ENCODE data around the gene CAPN1. TPM values are rescaled to one million over a fixed set of nuclear protein-coding genes. Genes with fewer than 3 reads are reported as not detected.

CAPN1 gene
- total RNA-seq, 4 donors from 2014 or later: 52.7 to 153 (median 106) TPM

DNA sequence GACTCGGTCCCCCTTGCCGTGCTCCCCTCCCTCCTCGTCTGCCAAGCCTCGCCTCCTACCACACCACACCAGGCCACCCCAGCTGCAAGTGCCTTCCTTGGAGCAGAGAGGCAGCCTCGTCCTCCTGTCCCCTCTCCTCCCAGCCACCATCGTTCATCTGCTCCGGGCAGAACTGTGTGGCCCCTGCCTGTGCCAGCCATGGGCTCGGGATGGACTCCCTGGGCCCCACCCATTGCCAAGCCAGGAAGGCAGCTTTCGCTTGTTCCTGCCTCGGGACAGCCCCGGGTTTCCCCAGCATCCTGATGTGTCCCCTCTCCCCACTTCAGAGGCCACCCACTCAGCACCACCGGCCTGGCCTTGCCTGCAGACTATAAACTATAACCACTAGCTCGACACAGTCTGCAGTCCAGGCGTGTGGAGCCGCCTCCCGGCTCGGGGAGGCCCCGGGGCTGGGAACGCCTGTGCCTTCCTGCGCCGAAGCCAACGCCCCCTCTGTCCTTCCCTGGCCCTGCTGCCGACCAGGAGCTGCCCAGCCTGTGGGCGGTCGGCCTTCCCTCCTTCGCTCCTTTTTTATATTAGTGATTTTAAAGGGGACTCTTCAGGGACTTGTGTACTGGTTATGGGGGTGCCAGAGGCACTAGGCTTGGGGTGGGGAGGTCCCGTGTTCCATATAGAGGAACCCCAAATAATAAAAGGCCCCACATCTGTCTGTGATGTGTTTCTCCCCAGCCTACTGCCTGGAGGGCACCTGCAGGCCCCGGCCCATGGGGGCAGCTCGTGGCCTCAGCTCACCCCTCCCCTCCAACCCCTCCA, 29.8 kb downstream of the CAPN1 start:
- in situ Hi-C loops (cut with MboI; ENCODE audit: low sequenced_read_pairs in 4 of 4) (no loop called here), intact Hi-C loops (cut with DNase I; ENCODE audit: low total_unique reads) (no loop called here)
- Histone ChIP-seq H3K36me3 (peaks cover 0 to 52% of the 10 kb centered on the region in 2 donors), H3K4me3 (no peak overlapping the region), H3K27ac (no peak overlapping the region), H3K9me3 (no peaks in the 10 kb centered on the region), H3K27me3 (no peaks in the 10 kb centered on the region), H3K4me1 (no peaks in the 10 kb centered on the region)
- ATAC-seq (no peak), DNase-seq (no peak)
- TF ChIP-seq, protein P1, sequence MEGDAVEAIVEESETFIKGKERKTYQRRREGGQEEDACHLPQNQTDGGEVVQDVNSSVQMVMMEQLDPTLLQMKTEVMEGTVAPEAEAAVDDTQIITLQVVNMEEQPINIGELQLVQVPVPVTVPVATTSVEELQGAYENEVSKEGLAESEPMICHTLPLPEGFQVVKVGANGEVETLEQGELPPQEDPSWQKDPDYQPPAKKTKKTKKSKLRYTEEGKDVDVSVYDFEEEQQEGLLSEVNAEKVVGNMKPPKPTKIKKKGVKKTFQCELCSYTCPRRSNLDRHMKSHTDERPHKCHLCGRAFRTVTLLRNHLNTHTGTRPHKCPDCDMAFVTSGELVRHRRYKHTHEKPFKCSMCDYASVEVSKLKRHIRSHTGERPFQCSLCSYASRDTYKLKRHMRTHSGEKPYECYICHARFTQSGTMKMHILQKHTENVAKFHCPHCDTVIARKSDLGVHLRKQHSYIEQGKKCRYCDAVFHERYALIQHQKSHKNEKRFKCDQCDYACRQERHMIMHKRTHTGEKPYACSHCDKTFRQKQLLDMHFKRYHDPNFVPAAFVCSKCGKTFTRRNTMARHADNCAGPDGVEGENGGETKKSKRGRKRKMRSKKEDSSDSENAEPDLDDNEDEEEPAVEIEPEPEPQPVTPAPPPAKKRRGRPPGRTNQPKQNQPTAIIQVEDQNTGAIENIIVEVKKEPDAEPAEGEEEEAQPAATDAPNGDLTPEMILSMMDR (IDR thresholded peaks at IDR 0.05 in 4 of 5, conservative IDR thresholded peaks at IDR 0.05 in 1 of 5): no peak
- no peak for TF ChIP-seq POLR2A (IDR thresholded peaks at IDR 0.05)

DNA sequence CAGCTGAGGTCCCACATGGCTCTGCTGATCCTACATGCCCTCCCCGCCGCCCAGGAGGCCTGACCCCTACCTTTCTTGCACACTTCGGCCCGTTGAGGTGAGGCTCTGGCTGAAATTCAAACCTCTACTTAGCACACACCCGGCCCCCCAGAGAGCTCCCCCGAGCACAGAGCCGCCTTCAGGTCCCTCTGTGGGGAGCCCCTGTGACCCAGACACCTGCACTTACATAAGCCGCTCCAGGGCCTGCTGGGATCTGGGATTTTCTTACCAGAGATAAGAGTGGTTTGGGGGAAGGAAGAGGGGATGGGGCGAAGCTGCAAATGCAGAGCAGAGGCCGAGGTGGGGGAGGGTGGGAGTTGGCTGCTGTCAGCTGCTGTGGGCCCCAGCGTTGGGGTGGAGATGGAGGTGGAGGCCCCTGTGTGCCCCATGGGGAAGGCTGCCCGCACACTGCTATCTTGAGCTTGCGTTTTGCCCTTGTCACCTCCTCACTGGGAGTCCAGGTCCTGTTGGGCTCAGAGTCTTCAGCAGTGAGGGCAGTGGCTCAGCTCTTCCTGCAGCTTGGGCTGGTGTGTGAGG, 30.6 kb downstream of the CAPN1 start:
- Histone ChIP-seq H3K4me3 (no peak overlapping the region), H3K36me3 (peaks cover 0 to 46% of the 10 kb centered on the region in 2 donors), H3K27me3 (no peaks in the 10 kb centered on the region), H3K27ac (no peak overlapping the region), H3K4me1 (no peaks in the 10 kb centered on the region), H3K9me3 (no peaks in the 10 kb centered on the region)
- intact Hi-C loops (cut with DNase I; ENCODE audit: low total_unique reads): no loop called here
- ATAC-seq (no peak), DNase-seq (no peak)
- in situ Hi-C loops (cut with MboI; ENCODE audit: low sequenced_read_pairs in 4 of 4): no loop called here
- no peak for TF ChIP-seq POLR2A (IDR thresholded peaks at IDR 0.05)
- TF ChIP-seq, protein P1 (IDR thresholded peaks at IDR 0.05 in 4 of 5, conservative IDR thresholded peaks at IDR 0.05 in 1 of 5): no peak

DNA sequence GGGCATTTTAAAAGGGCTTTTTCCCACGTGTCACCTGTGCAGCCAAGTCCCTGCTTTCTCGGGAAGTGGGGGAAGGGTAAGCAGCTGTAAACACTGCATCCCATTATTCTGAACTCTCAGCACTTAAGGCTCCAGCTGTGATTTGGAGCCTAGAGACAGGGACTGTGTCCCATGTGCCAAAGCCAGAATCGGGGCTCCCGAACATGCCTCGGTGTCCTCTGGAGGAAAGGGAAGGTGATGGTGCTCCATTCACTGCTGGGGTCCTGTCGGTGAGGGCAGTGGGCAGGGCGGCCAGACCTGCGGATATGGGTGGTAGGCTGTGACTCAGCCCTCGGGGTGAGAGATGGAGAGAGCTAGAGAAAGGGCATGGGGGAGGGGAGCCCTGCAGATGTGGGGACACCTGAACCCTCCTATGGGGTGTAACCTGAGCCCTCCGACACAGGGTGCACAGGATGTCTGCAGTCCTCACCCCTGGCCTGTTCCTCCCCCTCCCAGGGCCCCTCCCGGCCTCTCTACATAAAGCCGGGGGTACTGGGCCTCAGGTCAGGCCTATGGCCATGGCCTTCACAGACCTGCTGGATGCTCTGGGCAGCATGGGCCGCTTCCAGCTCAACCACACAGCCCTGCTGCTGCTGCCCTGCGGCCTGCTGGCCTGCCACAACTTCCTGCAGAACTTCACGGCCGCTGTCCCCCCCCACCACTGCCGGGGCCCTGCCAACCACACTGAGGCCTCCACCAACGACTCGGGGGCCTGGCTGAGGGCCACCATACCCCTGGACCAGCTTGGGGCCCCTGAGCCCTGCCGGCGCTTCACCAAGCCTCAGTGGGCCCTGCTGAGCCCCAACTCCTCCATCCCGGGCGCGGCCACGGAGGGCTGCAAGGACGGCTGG, 31.8 kb downstream of the CAPN1 start:
- H3K4me3 ChIP-seq: no peak overlapping the region
- TF ChIP-seq POLR2A (IDR thresholded peaks at IDR 0.05): no peak
- TF ChIP-seq, protein P1 (IDR thresholded peaks at IDR 0.05 in 4 of 5, conservative IDR thresholded peaks at IDR 0.05 in 1 of 5): no peak
- DNase-seq (no peak), ATAC-seq (no peak)
- no peaks in the 10 kb centered on the region for H3K27me3 ChIP-seq
- H3K4me1 ChIP-seq: no peaks in the 10 kb centered on the region
- in situ Hi-C loops (cut with MboI; ENCODE audit: low sequenced_read_pairs in 4 of 4): no loop called here
- peaks cover 0 to 34% of the 10 kb centered on the region in 2 donors for H3K36me3 ChIP-seq
- intact Hi-C loops (cut with DNase I; ENCODE audit: low total_unique reads): no loop called here
- no peaks in the 10 kb centered on the region for H3K9me3 ChIP-seq
- no peak overlapping the region for H3K27ac ChIP-seq

DNA sequence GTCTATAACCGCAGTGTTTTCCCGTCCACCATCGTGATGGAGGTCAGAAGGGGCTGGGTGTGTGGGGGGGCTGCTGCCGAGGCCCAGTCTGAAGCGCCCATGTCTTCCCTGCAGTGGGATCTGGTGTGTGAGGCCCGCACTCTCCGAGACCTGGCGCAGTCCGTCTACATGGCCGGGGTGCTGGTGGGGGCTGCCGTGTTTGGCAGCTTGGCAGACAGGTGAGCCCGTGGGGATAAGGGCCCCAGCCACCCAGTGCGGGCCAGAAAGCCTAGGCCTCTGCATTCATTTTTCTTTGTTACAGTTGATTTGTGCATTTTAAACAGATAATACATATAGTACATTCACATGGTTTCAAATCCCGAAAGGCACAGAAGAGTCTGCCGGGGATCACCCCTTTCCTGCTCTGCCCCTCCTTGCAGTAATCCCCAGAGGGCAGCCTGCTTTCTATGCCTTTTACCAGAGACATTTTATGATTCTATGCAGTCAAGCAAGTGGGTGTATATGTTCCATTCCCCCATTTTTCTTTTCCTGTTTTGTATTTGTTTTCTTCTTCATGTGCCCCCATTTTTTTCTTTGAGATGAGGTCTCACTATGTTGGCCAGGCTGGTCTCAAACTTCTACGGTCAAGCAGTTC, 32.6 kb downstream of the CAPN1 start:
- Histone ChIP-seq H3K36me3 (peaks cover 0 to 26% of the 10 kb centered on the region in 2 donors), H3K4me1 (no peaks in the 10 kb centered on the region), H3K4me3 (no peak overlapping the region), H3K9me3 (no peaks in the 10 kb centered on the region), H3K27ac (no peak overlapping the region), H3K27me3 (no peaks in the 10 kb centered on the region)
- ATAC-seq (no peak), DNase-seq (no peak)
- in situ Hi-C loops (cut with MboI; ENCODE audit: low sequenced_read_pairs in 4 of 4) (no loop called here), intact Hi-C loops (cut with DNase I; ENCODE audit: low total_unique reads) (no loop called here)
- TF ChIP-seq POLR2A (IDR thresholded peaks at IDR 0.05): no peak
- TF ChIP-seq, protein P1 (IDR thresholded peaks at IDR 0.05 in 4 of 5, conservative IDR thresholded peaks at IDR 0.05 in 1 of 5): no peak

Measured in gastrocnemius medialis (tissue), 4 donors.